GM13976 (cell line): ENCODE measurements around the gene AGAP1.
"Not testable (repeated sequence)": the region's sequence is repeated elsewhere in the genome, so short reads cannot be mapped to it uniquely, and the experiment has no call there.

Experiments used
- DNase-seq: peaks from one replicate; pipeline ENCODE4 v3.0.0; 2012; ENCODE audit warnings: low spot score
- CTCF ChIP-seq: IDR thresholded peaks from 2 replicates; pipeline ENCODE4 v1.5.1; 2012; ENCODE audit warnings: borderline replicate concordance, mild to moderate bottlenecking; ENCODE audit not compliant: insufficient read depth; ENCODE audit errors: extremely low read depth, missing control alignments, control extremely low read depth
- in situ Hi-C: fragments of 300-500 bp; cut with MboI; formaldehyde crosslinking; loops from one replicate; pipeline ENCODE4 v1.12.0; 2022; ENCODE audit warnings: low sequenced_read_pairs, mixed read lengths, inconsistent platforms; ENCODE audit not compliant: unreplicated experiment

The AGAP1 gene

GRCh38 chr2:236055471-236055870 is 561.6 kb downstream of the AGAP1 start:
- in situ Hi-C loops = no loop called here
- no peak for TF ChIP-seq CTCF
- no peak for DNase-seq

- no peak for DNase-seq
- TF ChIP-seq CTCF = no peak
- in situ Hi-C loops = no loop called here
These were observed 562.3 kb downstream of the AGAP1 start for GRCh38 chr2:236056141-236056540.

GRCh38 chr2:236057375-236057774 is 563.5 kb downstream of the AGAP1 start:
- no peak for TF ChIP-seq CTCF
- in situ Hi-C loops = no loop called here
- DNase-seq = no peak

GRCh38 chr2:236061497-236061896 is 567.7 kb downstream of the AGAP1 start:
- DNase-seq = no peak
- in situ Hi-C loops = no loop called here
- no peak for TF ChIP-seq CTCF

- DNase-seq = no peak
- TF ChIP-seq CTCF = no peak
- in situ Hi-C loops = no loop called here
These were observed 568.1 kb downstream of the AGAP1 start for GRCh38 chr2:236061899-236062298.

- DNase-seq, in situ Hi-C loops: not testable (repeated sequence)
These were observed 569.0 kb downstream of the AGAP1 start for GRCh38 chr2:236062806-236063205.

GRCh38 chr2:236063994-236064393 is 570.2 kb downstream of the AGAP1 start:
- no peak for TF ChIP-seq CTCF
- no peak for DNase-seq
- in situ Hi-C loops = no loop called here
